HG03571 (cell line): ENCODE results near the gene SPEF1.
A peak's percentile ranks its signal among the peaks of the same experiment; 100 is the strongest.

Experiments
- ATAC-seq: cut with Tn5 transposase; IDR thresholded peaks from one replicate; pipeline ENCODE4 v1.9.1; 2021; ENCODE audit not compliant: unreplicated experiment

Gene SPEF1

DNA sequence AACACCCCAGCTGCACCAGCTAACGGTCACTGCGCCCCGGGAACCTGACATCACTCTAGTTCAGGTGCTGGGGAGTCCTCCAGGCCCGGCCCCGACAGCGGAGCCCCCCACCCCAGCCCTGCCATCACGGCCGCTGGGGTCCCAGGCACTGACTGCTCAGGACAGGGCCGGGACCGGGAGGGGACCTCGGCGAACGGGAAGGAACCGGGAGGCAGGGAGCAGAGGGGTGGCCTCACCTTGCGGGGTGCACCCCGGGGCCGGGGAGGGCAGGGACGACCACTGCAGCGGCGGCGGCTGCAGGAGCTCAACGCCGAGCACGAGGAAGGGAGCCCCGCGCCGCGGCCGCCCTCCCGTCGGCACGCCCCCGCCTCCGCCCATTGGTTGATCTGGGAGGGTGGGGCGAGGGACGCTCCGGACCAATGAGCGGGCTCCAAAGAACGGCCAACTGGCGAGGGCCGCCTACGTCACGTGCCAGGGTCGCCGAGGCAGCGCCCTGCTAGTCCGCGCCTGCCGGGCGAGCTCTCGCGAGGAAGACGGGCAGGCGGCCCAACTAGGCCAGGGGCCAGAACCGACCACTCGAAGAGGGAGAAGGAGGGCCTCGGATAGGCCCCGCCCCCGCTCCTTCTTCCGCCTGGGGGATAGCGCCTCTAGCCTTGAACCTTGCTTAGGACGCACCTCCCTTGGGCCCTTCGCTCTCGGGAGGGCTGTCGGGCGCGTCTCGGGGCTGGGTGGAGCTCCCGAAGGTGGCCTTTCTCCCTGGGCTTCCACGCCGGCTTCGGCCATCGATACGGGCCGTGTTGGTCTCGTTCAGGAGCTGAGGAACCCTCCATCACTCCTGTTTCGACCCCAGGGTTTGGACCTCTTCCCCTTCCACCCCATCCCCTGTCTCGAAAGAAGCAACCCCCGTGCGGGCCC, 13.6 kb downstream of the SPEF1 start, which contains the start of gene ADISSP:
Gene ADISSP (minus strand): TSS at position 327 of the 915 bp plus-strand sequence. CDS start 7,653 bp downstream, outside the sequence.
- ATAC-seq = peak; percentile 88

DNA sequence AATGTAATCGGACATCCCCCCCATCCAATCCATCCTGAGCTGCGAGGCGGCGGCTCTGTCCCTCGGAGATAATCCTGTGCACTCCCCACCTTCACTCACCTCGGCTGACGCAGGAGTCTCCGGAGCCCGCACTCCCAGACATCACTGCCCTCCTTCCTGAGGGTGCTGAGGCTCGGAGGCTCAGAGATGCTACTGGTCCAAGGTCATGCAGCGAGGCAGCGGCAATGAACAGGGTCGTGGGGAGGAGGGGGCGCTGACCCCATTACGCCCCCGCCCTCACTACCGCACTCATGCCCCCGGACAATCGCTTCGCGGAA, 14.2 kb downstream of the SPEF1 start:
- ATAC-seq = no peak

DNA sequence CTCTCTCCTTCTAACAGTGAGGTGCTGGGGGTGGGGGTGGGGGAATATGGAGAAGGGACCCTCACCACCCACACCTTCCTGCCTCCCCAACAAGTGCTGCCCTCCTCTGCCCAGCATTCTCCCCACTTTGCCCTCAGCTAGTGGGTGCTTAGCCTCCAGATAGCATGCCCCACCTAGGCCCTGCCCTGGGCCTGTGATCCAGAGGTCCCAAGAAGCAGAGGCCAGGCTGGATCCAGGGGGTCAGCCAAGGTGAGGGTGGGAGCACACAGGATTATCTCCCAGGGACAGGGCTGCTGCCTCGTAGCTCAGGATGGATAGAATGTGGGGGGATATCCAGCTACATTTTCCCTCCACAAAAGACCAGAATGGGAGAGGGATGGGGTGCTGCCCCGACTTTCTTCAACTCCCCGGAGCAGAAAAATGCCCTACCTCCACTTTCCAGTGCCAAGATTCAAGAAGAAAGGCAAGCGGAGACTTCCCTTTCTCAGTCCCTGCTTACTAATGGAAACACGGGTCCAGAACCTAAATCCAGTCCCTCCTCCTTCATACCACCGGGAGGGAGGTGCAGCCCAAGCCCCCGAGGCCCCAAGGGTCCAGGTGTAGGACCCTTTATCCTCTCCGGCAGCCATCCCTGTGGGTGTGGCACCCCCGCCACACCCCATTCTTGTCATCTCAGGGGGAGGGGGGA, 14.7 kb downstream of the SPEF1 start:
- ATAC-seq = no peak

DNA sequence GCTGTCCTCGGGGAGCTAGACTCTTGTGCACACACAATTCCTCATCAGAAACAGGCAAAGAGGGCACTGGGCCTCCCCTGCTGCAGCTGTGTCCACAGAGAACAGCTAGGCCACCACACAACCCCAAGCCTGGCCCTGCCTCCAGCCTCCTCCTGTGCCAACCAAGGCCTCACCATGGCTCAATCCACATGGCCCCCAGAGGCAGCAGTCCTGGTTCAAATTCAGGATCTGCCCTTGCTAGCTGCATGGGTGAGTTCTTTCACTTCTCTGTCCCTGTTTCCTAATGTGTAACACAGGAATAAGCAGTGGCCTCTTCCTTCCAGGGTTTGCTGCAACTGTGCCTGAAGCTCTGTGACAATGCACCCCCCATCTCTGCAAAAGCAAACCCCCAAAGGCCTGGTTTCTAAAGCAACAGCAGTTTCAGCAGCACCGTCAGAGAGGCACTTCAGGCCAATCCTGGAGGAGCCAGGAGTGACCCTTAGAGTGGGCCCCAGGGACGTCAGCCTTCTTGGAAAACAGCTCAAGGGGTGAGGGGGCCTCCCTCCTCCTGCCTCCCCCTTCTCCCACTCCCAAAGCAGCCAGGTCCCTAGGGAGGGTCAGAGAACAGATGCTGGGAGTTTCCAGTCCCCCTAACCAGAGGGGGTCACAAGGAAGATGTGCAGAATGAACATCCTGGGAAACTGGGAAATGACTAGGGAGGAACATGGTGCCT, 15.9 kb downstream of the SPEF1 start:
- no peak for ATAC-seq

DNA sequence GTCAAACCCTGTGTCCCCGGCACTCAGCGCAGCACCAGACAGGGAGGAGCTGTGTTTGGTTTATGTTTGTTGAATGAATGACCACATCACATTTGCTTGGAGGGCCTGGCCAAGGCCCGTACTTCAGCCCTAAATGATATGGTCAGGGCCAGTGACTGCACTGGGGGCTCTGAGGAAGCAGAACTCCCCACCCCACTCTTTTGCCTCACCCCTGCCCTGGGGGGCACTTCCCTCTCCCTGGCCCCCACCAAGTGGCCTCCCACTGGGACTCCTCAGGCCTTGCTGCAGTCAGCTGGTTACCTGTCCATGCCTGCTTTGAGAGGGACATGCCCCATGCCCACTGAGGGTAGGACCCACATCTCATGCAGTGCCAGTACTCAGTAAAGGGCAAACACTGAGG, 16.6 kb downstream of the SPEF1 start:
- no peak for ATAC-seq

DNA sequence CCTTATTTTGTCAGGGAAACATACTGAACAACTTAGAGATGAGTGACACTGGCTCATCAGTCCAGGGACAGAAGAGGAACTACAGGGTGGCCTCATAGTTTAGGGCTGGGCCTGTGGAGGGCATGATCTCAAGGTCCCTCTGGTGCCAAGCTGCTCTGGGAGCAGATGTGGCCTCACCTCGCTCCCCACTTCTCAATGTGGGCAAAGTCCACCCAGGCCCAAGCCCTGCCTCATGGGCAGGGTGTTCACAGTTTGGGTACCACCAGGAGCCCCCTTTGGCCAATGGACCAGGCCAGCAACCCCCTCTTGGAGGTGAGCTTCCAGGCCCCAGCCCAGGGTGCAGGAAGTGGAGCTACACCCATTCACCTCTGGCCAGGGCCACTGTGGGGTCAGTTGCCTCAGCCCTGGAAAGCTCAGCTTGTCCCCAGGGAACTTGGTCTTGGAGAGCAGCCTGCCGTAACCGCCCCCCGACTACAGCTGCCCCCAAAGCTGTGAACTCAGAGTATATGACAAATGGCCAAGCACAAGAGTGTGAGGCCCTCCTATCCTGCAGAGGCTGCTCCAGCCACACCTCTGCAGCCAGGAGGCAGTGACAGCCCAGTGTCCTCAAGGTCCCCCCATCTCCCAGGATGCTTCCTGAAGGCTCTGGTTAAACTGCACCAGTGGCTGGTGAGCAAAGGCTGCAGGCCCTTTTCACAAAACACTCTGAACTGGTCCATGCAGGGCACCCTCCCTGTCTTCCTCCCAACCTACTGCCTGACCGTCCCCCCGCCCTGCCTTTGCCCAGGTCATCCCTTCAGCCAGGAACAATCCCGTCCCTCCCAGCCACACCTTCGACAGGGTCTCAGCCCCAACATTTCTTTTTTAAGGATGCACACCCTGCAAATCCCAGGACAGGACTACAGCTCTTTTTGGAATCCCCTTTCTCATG, 17.3 kb downstream of the SPEF1 start:
- ATAC-seq = no peak

DNA sequence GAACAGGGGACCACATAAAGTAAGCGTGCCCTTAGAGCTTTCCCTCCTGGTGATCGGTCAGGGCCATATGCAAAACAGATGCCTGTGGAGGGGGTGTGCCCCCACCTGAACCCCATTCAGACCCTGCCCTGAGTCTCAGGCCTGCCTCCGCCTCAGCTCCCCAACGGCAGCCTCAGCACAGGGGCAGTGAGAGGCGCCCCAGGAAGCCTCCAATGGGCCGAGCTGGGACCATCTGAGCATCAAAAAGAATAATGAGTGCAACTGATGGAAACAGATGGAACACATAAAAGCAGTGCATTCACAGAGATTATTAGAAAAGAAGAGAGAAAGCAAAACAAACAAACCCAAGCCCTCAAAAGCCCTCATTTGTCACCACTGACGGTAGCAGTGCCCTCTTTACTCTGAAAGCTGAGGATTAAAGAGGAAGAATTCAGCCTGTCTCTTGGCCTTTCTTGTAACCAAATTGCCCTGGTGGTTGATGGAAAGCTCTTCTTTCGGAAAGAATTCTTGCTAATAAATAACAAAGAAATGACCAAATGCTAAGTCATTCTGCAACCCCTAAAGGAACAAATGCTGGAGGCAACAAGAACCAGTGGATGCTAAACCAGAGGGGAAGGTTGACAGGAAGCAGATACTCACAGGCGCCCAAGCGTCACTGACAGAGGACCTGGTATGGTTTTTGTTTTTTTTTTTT, 20.4 kb downstream of the SPEF1 start:
- no peak for ATAC-seq

DNA sequence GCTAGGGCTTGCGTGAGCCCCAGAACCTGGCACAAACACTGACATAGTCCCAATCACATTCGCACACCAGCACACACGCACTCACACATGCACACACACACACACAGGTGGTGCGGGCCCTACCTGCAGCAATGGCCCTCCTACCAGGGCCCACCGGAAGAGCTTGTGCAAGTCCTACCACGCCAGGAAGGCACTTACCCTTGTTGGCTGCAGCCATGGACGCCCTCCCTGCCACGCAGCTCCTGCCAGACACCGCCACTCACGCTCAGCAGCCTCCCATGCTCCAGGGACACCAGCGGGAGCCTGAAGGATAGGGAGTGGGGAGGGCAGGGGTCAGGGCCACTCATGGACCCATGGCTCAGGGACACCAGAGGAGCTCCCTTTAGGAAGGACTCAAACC, 21.4 kb downstream of the SPEF1 start:
- no peak for ATAC-seq

DNA sequence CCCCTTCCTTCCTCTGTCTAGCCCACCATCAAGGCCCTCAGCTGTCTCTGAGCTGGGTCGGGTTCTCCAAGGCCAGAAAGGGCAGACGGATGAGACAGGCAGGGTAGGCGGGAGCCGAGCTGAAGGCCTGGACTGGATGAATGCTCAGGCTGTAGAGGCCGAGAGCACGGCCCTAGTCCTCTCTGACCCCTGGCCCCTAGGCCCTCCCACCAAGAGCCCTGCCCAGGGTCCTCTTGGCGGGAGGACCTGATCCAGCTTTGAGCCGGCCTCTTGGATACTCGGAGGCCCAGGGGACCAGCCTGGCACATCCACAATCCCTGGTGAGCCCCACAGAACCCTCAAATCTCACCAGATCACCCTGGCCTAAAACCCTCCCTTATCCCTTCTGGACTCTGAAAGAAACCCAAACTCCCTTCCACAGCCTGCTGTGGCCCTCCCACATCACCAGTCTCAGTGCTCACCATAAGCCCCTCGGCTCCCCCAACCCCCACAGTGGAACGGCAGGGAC, 21.9 kb downstream of the SPEF1 start:
- no peak for ATAC-seq

DNA sequence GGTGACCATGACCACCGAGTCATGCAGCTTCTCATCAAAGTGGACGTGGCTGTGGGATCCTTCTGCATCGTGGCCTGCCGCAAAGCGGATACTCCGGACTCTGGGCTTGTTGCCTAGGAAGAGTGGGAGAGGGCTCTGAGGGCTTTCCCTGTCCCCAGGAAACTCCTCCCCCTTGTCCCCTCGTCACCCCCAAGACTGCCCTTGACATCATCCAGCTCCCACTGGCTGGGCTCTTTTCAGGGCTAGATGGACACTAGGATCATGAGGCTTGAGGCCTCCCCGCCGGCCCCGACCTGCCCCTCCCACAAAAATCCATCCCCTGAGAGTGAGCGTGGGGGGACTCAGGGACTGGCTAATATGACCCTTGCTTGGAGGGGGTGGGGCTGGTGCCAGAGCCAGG, 22.7 kb downstream of the SPEF1 start:
- no peak for ATAC-seq

DNA sequence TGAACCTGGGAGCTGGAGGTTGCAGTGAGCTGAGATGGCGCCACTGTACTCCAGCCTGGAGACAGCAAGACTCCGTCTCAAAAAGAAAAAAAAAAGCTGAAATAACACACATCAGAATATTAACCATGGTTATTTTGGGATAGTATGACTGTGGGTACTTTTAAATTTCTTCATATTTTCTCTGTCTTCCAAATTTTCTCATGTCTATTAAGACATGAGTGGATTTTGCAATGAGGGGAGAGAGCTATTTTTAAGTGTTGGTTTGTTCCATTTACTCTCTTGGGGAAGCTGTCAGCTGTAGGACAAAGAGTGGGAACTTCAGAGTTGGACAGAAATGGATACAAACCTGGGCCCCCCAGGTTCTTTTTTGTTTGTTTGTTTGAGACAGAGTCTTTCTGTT, 24.0 kb downstream of the SPEF1 start:
- ATAC-seq = no peak

DNA sequence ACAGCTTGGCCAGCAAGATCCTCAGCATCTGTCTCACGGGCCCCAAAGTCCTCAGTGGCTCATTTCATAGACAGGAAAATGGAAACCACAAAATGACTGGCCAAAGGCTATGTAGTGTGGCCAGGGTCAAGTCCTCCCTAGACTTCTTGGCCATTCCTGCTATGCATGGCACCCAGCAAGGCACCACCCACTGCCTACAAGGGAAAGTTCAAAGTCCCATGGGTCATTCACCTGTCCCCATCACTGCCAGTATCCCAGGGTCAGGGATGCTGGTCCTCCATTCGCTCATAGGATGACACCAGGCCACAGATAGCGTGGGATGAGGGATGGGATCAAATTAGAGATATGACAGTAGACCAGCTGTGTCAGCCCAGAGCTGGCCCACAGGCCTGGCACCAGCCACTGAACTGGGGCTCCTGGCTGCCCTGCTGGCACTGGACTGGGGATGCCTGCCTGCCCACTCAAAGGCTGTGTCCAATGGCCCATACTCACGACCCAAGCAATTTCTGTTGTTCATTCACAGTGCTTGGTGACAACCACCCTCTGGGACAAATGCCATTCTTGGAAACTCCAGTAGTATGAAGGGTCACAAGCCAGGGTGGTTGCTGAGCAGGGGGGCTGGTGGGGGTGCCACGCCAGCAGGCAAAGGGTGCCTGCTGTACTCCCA, 25.3 kb downstream of the SPEF1 start:
- ATAC-seq = no peak

DNA sequence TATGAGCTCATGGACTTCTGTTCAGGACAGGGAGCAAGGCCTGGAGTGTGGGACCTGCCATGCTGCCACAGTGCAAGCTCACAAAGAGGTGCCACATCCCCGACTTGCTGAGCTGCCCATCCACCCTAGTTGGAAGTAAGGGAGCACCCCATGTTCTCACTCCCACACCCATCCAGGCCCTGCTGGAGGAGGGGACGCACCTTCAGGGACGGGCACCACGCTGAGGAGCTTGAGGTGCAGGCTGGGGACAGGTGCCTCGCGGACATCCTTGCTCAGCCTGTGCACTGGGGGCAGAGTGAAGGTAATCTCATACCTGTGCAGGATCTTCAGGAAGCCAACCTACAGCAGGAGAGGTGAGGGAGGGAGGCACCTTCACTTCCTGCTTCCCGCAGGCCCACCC, 26.0 kb downstream of the SPEF1 start:
- ATAC-seq = no peak

DNA sequence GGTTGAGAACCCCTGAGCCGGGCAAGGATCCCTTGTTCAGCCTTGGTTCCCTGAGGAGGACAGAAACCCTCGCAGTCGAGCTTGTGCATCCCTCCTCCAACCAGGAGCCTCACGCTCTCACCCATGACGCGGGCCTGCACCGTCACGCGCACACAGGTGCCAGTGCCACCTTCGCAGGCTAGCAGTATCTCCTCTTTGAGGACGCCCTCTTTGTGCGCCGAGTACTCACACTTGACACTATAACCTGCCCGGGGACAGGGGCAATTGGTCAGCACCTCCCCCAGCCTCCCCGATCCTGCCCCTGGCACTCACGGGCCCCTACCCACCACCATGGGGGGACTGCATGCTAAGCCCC, 27.0 kb downstream of the SPEF1 start:
- no peak for ATAC-seq

DNA sequence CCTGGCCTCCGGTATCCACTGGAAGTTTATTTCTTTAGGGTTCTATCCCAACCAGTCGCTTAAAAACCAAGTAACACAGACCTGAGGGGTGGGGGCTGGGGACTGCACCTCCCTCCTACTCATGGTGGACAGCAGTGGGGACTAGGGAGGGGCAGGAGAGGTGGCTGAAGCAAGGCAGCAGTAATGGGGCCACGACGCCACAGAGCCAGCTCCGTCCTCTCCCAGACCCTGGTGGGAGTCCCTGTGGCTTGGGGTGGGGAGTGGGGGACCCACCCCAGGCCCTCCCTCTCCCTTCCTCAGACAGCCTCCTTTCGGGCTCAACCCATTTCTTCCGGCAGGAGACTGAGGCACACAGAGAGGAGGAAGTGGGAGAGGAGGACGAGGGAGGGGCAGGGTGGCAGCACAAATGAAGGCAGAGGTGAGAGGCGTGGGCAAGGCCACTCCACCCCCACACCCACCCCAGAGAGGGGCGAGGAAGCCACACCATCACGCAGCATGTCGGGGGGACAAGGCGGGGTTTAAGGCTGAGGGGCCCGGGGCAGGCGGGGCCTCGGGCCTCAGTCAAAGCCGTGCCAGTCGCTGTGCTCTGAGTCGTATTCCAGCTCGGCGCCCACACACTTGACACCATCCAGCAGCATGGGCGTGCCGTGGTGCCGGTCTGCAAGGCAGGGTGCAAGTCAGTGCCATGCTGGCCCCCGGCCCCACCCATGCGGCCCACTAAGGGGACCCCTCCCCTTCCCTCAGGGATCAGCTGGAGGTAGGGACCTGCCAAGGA, 27.6 kb downstream of the SPEF1 start:
- ATAC-seq = no peak

DNA sequence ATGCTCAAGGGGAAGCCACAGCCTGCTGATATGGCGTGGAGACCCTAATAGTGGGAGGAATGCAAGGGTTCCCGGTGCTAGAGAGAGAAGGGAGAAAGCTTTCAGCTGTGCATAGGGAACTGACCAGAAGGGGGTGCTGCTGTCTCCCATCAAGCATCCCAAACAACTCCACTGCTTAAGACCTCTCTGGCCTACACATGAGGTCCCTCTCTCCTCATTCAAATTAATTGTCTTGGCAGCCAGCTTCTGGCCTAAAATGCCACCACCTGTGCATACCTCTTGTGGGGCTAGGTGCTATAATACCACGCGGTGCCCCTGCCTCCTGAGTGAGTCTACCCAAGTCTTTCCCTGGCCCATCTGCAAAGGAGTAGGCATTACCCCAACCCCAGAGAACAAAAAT, 28.1 kb downstream of the SPEF1 start:
- ATAC-seq = no peak

DNA sequence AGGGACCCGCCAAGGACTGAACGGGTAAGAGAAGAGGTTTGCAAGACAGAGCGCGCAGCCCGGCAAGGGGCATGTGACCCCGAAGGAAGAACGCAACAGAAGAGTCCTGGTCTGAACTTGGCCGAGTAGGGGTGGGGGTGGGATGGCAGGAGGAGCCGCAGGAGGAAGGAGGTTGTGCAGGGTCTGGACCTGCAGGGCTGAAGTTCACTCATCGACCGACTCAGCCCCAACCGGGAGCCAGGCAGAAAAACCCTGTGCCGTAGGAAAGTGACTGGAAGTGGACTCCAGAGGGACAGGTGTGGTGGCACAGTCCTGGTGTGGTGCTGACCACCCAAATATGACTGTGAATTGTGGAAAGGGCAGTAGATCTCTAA, 28.9 kb downstream of the SPEF1 start:
- no peak for ATAC-seq

DNA sequence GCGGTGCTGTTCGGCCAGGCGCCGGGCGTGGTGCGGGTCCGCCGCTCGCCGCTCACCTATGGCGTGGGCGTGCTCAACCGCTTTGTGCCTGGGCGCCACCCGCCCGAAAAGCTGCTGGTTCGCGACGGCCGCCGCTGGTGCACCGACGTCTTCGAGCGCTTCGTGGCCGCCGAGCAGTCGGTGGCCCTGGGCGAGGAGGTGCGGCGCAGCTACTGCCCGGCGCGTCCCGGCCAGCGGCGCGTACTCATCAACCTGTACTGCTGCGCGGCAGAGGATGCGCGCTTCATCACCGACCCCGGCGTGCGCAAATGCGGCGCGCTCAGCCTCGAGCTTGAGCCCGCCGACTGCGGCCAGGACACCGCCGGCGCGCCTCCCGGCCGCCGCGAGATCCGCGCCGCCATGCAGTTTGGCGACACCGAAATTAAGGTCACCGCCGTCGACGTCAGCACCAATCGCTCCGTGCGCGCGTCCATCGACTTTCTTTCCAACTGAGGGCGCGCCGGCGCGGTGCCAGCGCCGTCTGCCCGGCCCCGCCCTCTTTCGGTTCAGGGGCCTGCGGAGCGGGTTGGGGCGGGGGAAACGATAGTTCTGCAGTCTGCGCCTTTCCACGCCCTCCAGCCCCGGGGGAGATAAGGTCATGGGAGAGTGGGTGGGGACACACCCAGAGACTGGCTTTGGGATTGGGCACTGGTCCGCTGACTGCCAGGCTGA, 29.4 kb downstream of the SPEF1 start:
- ATAC-seq = no peak
